Measurements from ENCODE around the gene CSRP1. TPM values are rescaled to one million over a fixed set of nuclear protein-coding genes. Genes with fewer than 3 reads are reported as not detected.

Gene CSRP1
- total and polyA plus RNA-seq, 9 of the 15 experiments (the other 6 are each of a cell fraction or from before 2014, with no cell fraction given): 6.8 to 39.4 (median 23.7) TPM

- TF ChIP-seq ARID3A (IDR thresholded peaks at IDR 0.05; ENCODE audit: borderline replicate concordance, low read depth, low read length) (0 out of 2 replicates have a peak, but pooled peaks have one; percentile 43), ZNF407 (IDR thresholded peaks at IDR 0.05; ENCODE audit: low read depth) (no peak), ZNF134 (CRISPR knock-in tag; conservative IDR thresholded peaks at IDR 0.05) (0 out of 2 replicates have a peak, but pooled peaks have one; percentile 49), POLR2G (IDR thresholded peaks at IDR 0.05; ENCODE audit: low read depth, low read length) (no peak), SNAPC5 (CRISPR knock-in tag; IDR thresholded peaks at IDR 0.05) (no peak), ZNF398 (CRISPR knock-in tag; IDR thresholded peaks at IDR 0.05) (no peak), HDAC1 (IDR thresholded peaks at IDR 0.05) (peak in 1 of 2 experiments; percentile 12; a peak in 1 of 4 replicates), NRF1 (conservative IDR thresholded peaks at IDR 0.05 in 1 of 2, IDR thresholded peaks at IDR 0.05 in 1 of 2) (0 out of 4 replicates have a peak, but pooled peaks have one; percentile 13 to 18), NR2C1 (IDR thresholded peaks at IDR 0.05) (no peak), NR2C1 (tag; IDR thresholded peaks at IDR 0.05) (peak; percentile 62; the same call in 1 of the 2 replicates), ID3 (CRISPR knock-in tag; IDR thresholded peaks at IDR 0.05) (no peak), ID3 (tag; IDR thresholded peaks at IDR 0.05) (no peak; the same call in 1 of the 2 replicates)
Observed at GRCh38 chr1:201551877-201552731, 45.2 kb upstream of the CSRP1 start (continued).
